OCI-LY7 (cell line): ENCODE results near the gene HNRNPAB. TPM values are rescaled to one million over a fixed set of nuclear protein-coding genes. Genes with fewer than 3 reads are reported as not detected.

Experiments used
- BruUV-seq: library from RNA; stranded (reverse); fragments of 400-500 nt; replicated peaks from 2 replicates; lab custom pipeline; 2021; lab: Mats Ljungman, UMichigan
- CTCF ChIA-PET: fragments of 300-600 bp; sonication (Branson Sonifier 250); formaldehyde crosslinking; loops from one replicate; lab custom pipeline; 2022; ENCODE audit warnings: antibody characterized with exemption; ENCODE audit not compliant: unreplicated experiment; lab: Charles Lee
- POLR2A ChIA-PET: fragments of 300-600 bp; sonication (Branson Sonifier 250); formaldehyde crosslinking; loops from one replicate; lab custom pipeline; 2022; ENCODE audit warnings: antibody characterized with exemption; lab: Charles Lee
- DNase-seq: peaks from one replicate; pipeline ENCODE4 v3.0.0-alpha.2; 2015; ENCODE audit warnings: low spot score
- H2AFZ ChIP-seq: fragments of 200-600 bp; sonication (generic), shearing (Covaris generic); 2 replicates; pipeline ENCODE4 v1.6.1; 2014; ENCODE audit warnings: mild to moderate bottlenecking, antibody characterized with exemption, low read length, moderate library complexity
- H3K27ac ChIP-seq: fragments of 200-600 bp; sonication (generic); 2 replicates; pipeline ENCODE4 v1.5.1; 2014; ENCODE audit warnings: mixed run types, low read depth, mild to moderate bottlenecking, moderate library complexity, low read length, inconsistent platforms; ENCODE audit not compliant: poor library complexity, severe bottlenecking
- H3K36me3 ChIP-seq: fragments of 200-600 bp; sonication (generic); 2 replicates; pipeline ENCODE4 v1.6.1; 2014; ENCODE audit warnings: mild to moderate bottlenecking, antibody characterized with exemption, low read length, moderate library complexity, mixed read lengths; ENCODE audit not compliant: insufficient read depth
- H3K4me1 ChIP-seq: fragments of 200-600 bp; sonication (generic); 2 replicates; pipeline ENCODE4 v1.5.1; 2014; ENCODE audit warnings: mild to moderate bottlenecking, low read length; ENCODE audit not compliant: insufficient read depth, poor library complexity, severe bottlenecking
- H3K4me2 ChIP-seq: fragments of 200-600 bp; sonication (generic); 2 replicates; pipeline ENCODE4 v1.6.1; 2014; ENCODE audit warnings: mild to moderate bottlenecking, low read length
- H3K4me3 ChIP-seq: fragments of 200-600 bp; sonication (generic); 2 replicates; pipeline ENCODE4 v1.5.1; 2014; ENCODE audit warnings: mild to moderate bottlenecking, low read depth, low read length; ENCODE audit not compliant: poor library complexity, severe bottlenecking
- H3K79me2 ChIP-seq: fragments of 200-600 bp; sonication (generic); 2 replicates; pipeline ENCODE4 v1.6.1; 2016; ENCODE audit warnings: low read depth, mild to moderate bottlenecking, low read length, moderate library complexity, mixed read lengths; ENCODE audit not compliant: insufficient read depth
- H3K9me2 ChIP-seq: fragments of 200-600 bp; sonication (generic); 2 replicates; pipeline ENCODE4 v1.6.1; 2016; ENCODE audit warnings: mild to moderate bottlenecking, low read length, mixed read lengths; ENCODE audit not compliant: insufficient read depth
- H3K9me3 ChIP-seq: fragments of 200-600 bp; sonication (generic); 2 replicates; pipeline ENCODE4 v1.6.1; 2014; ENCODE audit warnings: mild to moderate bottlenecking, mixed run types, low read length, mixed read lengths
- H4K20me1 ChIP-seq: fragments of 200-600 bp; sonication (generic); 2 replicates; pipeline ENCODE4 v1.6.1; 2014; ENCODE audit warnings: mild to moderate bottlenecking, antibody characterized with exemption, low read length, moderate library complexity, mixed read lengths; ENCODE audit not compliant: insufficient read depth
- EZH2phosphoT487 ChIP-seq: fragments of 200-600 bp; sonication (generic); IDR thresholded peaks from 2 replicates; pipeline ENCODE4 v1.6.1; 2018; ENCODE audit warnings: low read depth, borderline replicate concordance, mild to moderate bottlenecking, mixed run types, antibody characterized with exemption, low read length, moderate library complexity, mixed read lengths
- intact Hi-C: fragments of 100-400 bp; cut with micrococcal nuclease; formaldehyde crosslinking; loops from one replicate; pipeline ENCODE4 v1.10.0; 2022; ENCODE audit not compliant: unreplicated experiment
- total RNA-seq, 2 experiments: library from RNA; depleted of rRNA in 1 of 2; stranded (reverse); fragments of >200 nt in 1 of 2; shearing (Covaris generic) in 1 of 2; gene quantifications; 2 replicates each; pipeline ENCODE4 v1.2.3, GENCODE V29; 2014 to 2022
- TF ChIP-seq, protein P1 (sequence below): fragments of 200-600 bp; sonication (generic); conservative IDR thresholded peaks from 2 replicates; pipeline ENCODE4 v1.5.1; 2014; ENCODE audit warnings: mild to moderate bottlenecking, antibody characterized with exemption, low read length, moderate library complexity, mixed read lengths

HNRNPAB gene
- total RNA-seq, 2 experiments from 2014 or later, result 146 to 350 TPM

DNA sequence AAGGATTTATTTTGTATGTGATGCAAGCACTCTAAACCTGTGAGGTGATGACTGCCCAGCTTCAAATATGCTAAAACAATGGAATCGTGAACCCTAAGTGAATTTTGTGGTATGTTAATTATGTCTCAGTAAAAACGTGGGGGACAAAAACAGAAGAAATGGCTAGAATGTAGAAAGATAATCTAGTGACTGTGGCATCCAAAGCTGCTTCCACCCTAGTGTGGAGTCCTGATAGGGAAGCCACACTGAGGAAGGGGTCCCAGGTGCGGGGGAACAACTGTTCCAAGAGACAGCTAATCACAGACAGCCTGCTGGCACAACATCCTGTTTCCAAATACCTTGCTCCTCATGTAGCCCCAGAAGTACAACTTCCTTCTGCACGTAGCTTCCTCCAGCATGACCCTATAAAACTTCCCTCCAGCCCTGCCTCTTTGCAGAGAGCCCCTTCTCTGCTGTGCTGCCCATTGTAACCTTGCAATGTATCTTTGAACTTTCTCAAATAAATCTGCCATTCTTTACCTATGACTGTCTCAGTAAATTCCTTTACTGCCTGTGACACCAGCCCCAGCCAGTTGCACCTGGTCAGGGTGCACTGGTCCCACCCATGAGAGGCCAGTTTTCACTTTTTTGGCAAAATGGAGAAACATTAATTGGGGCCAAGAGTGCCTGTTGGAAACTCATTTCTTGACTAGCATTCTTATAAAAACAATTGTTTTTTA, 22.0 kb upstream of the HNRNPAB start:
- peaks cover 9% of the 10 kb centered on the region for H3K4me1 ChIP-seq
- peaks cover 4% of the 10 kb centered on the region; the same call in 1 of the 2 replicates for H3K9me3 ChIP-seq
- ChIA-PET POLR2A (interaction anchor here (1.2 kb wide), 1 partner anchor 22 kb away, joined by 9 read pairs; the partner anchor contains the start of gene HNRNPAB), CTCF (no interaction called here)
- no peaks in the 10 kb centered on the region for H3K9me2 ChIP-seq
- intact Hi-C loops, result no loop called here
- TF ChIP-seq, protein P1, sequence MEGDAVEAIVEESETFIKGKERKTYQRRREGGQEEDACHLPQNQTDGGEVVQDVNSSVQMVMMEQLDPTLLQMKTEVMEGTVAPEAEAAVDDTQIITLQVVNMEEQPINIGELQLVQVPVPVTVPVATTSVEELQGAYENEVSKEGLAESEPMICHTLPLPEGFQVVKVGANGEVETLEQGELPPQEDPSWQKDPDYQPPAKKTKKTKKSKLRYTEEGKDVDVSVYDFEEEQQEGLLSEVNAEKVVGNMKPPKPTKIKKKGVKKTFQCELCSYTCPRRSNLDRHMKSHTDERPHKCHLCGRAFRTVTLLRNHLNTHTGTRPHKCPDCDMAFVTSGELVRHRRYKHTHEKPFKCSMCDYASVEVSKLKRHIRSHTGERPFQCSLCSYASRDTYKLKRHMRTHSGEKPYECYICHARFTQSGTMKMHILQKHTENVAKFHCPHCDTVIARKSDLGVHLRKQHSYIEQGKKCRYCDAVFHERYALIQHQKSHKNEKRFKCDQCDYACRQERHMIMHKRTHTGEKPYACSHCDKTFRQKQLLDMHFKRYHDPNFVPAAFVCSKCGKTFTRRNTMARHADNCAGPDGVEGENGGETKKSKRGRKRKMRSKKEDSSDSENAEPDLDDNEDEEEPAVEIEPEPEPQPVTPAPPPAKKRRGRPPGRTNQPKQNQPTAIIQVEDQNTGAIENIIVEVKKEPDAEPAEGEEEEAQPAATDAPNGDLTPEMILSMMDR, result no peak
- no peak for TF ChIP-seq EZH2phosphoT487
- H2AFZ ChIP-seq, result peak overlapping the region; percentile 73
- no peaks in the 10 kb centered on the region for H3K79me2 ChIP-seq
- H3K4me3 ChIP-seq, result no peak overlapping the region
- H3K36me3 ChIP-seq, result no peaks in the 10 kb centered on the region
- DNase-seq, result peak; percentile 48
- peak overlapping the region; percentile 41; the same call in 1 of the 2 replicates for H3K4me2 ChIP-seq
- H4K20me1 ChIP-seq, result no peaks in the 10 kb centered on the region
- no TSS peak for BruUV-seq
- no peak overlapping the region for H3K27ac ChIP-seq

DNA sequence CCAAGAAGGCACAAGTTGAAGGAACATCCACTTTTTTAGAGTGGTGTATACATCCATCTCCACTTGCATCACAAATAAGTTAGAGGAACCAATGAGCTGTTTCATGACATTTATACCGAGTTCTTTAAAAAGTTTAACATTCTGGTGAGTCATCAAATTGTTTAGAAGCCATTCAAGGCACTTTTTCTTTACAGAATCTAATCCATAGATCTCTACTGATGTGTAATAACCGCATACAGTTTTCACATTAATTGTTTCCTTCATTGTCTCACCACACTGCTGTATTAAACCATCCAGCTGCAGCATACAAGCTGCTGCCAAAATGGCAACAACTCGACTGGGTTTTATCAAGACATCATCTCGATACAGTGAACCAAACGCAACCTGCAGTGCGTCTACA, 17.9 kb upstream of the HNRNPAB start:
- no peak overlapping the region for H2AFZ ChIP-seq
- peaks cover 9% of the 10 kb centered on the region for H3K4me1 ChIP-seq
- H3K4me3 ChIP-seq, result no peak overlapping the region
- ChIA-PET CTCF (no interaction called here), POLR2A (no interaction called here)
- no TSS peak for BruUV-seq
- DNase-seq, result no peak
- TF ChIP-seq, protein P1, result no peak
- TF ChIP-seq EZH2phosphoT487, result no peak
- H3K79me2 ChIP-seq, result no peaks in the 10 kb centered on the region
- intact Hi-C loops, result no loop called here
- no peaks in the 10 kb centered on the region for H3K36me3 ChIP-seq
- H3K4me2 ChIP-seq, result no peak overlapping the region
- H3K27ac ChIP-seq, result no peak overlapping the region
- no peaks in the 10 kb centered on the region for H3K9me3 ChIP-seq
- no peaks in the 10 kb centered on the region for H4K20me1 ChIP-seq
- no peaks in the 10 kb centered on the region for H3K9me2 ChIP-seq

DNA sequence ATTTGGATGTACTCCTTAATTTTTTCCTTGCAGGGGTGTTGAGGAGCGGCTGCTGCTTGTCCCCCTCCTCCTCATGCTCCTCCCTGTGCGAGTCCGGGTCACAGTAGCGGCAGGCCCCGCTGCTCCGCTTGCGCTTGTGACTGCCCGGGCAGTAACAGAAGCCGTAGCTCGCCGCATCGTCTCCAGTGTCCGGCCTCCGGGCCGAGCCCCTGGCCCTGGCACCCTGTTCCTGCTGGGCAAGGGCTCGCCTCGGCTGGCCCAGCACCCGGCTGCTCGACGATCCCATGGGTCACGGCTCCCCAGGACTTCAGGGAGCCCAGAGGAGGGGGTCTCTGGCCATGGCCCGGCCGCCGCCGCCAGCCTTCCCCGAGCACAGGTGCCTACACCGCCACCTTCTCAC, 17.3 kb upstream of the HNRNPAB start, which contains the start of gene GMCL2:
TSS of gene GMCL2 (minus strand) at position 358 of the 400 bp plus-strand sequence. CDS start at position 286, 72 bp downstream.
- Histone ChIP-seq H3K4me1 (peaks cover 6% of the 10 kb centered on the region), H3K4me3 (no peak within 1 kb of the TSS), H4K20me1 (no peaks in the 10 kb centered on the region), H3K27ac (no peak within 1 kb of the TSS), H3K9me2 (no peaks in the 10 kb centered on the region), H3K36me3 (no peaks in the 10 kb centered on the region), H2AFZ (no peak within 1 kb of the TSS), H3K79me2 (no peaks in the 10 kb centered on the region), H3K4me2 (no peak within 1 kb of the TSS), H3K9me3 (no peaks in the 10 kb centered on the region)
- CTCF ChIA-PET, result no interaction called here
- TF ChIP-seq, protein P1, result no peak
- no peak for TF ChIP-seq EZH2phosphoT487
- BruUV-seq, result no TSS peak
- POLR2A ChIA-PET, result no interaction called here
- intact Hi-C loops, result no loop called here
- DNase-seq, result no peak
